Neutrophil (primary cell): ENCODE results near the gene VCPKMT.

ENCODE experiments used
- H3K27ac ChIP-seq: fragments of 200-600 bp; sonication (generic); 2 replicates; pipeline ENCODE4 v1.5.1; 2016; ENCODE audit warnings: mild to moderate bottlenecking, moderate library complexity
- H3K27me3 ChIP-seq: fragments of 200-600 bp; sonication (generic); 2 replicates; pipeline ENCODE4 v1.6.0; 2016; ENCODE audit warnings: mild to moderate bottlenecking
- H3K36me3 ChIP-seq: fragments of 200-600 bp; sonication (generic); 2 replicates; pipeline ENCODE4 v1.5.1; 2017
- H3K4me1 ChIP-seq, 2 experiments: fragments of 200-600 bp in 1 of 2; sonication (generic) in 1 of 2; 1 replicate in 1 of 2; 2 replicates in 1 of 2; pipeline versions ENCODE4 v1.5.1 to v1.6.1; 2013 to 2016; ENCODE audit warnings: low read depth in 1 of 2, low read length in 1 of 2, mild to moderate bottlenecking in 1 of 2, moderate library complexity in 1 of 2; ENCODE audit not compliant: control insufficient read depth in 1 of 2, insufficient read depth in 1 of 2
- H3K4me3 ChIP-seq, 2 experiments: fragments of 200-600 bp in 1 of 2; sonication (generic) in 1 of 2; 1 replicate in 1 of 2; 2 replicates in 1 of 2; pipeline ENCODE4 v1.5.1; 2013 to 2016; ENCODE audit warnings: low read depth in 1 of 2, low read length in 1 of 2, mild to moderate bottlenecking in 1 of 2, moderate library complexity in 1 of 2
- H3K9me3 ChIP-seq: fragments of 200-600 bp; sonication (generic); 2 replicates; pipeline ENCODE4 v1.5.1; 2016
- CTCF ChIP-seq: fragments of 200-600 bp; sonication (generic); IDR thresholded peaks from 2 replicates; pipeline ENCODE4 v1.5.1; 2016; ENCODE audit warnings: antibody characterized with exemption

The VCPKMT gene

GRCh38 chr14:50094056-50094755 lies 22.2 kb downstream of the VCPKMT start:
- no peaks in the 10 kb centered on the region for H3K9me3 ChIP-seq
- no peaks in the 10 kb centered on the region for H3K27me3 ChIP-seq
- H3K27ac ChIP-seq: no peak overlapping the region
- no peak for TF ChIP-seq CTCF
- no peaks in the 10 kb centered on the region for H3K4me1 ChIP-seq
- no peak overlapping the region for H3K4me3 ChIP-seq
- peaks cover 53% of the 10 kb centered on the region for H3K36me3 ChIP-seq

GRCh38 chr14:50093496-50093895 lies 22.9 kb downstream of the VCPKMT start:
- Histone ChIP-seq H3K9me3 (no peaks in the 10 kb centered on the region), H3K27ac (no peak overlapping the region), H3K36me3 (peaks cover 53% of the 10 kb centered on the region), H3K4me1 (no peaks in the 10 kb centered on the region), H3K4me3 (no peak overlapping the region), H3K27me3 (no peaks in the 10 kb centered on the region)
- no peak for TF ChIP-seq CTCF

GRCh38 chr14:50092006-50092555 lies 24.3 kb downstream of the VCPKMT start:
- no peaks in the 10 kb centered on the region for H3K4me1 ChIP-seq
- no peak overlapping the region for H3K27ac ChIP-seq
- no peaks in the 10 kb centered on the region for H3K9me3 ChIP-seq
- H3K4me3 ChIP-seq: no peak overlapping the region
- no peaks in the 10 kb centered on the region for H3K27me3 ChIP-seq
- H3K36me3 ChIP-seq: peaks cover 56% of the 10 kb centered on the region
- no peak for TF ChIP-seq CTCF

GRCh38 chr14:50091240-50091913 lies 25.0 kb downstream of the VCPKMT start:
- Histone ChIP-seq H3K4me3 (no peak overlapping the region), H3K27me3 (no peaks in the 10 kb centered on the region), H3K27ac (no peak overlapping the region), H3K9me3 (no peaks in the 10 kb centered on the region), H3K36me3 (peaks cover 51% of the 10 kb centered on the region), H3K4me1 (no peaks in the 10 kb centered on the region)
- TF ChIP-seq CTCF: no peak

GRCh38 chr14:50089208-50089607 lies 27.2 kb downstream of the VCPKMT start:
- H3K4me3 ChIP-seq: no peak overlapping the region
- no peak overlapping the region for H3K27ac ChIP-seq
- peaks cover 40% of the 10 kb centered on the region for H3K36me3 ChIP-seq
- no peaks in the 10 kb centered on the region for H3K9me3 ChIP-seq
- H3K4me1 ChIP-seq: no peaks in the 10 kb centered on the region
- no peak for TF ChIP-seq CTCF
- no peaks in the 10 kb centered on the region for H3K27me3 ChIP-seq
